Measurements from ENCODE around the gene KIF20B.

KIF20B gene

DNA sequence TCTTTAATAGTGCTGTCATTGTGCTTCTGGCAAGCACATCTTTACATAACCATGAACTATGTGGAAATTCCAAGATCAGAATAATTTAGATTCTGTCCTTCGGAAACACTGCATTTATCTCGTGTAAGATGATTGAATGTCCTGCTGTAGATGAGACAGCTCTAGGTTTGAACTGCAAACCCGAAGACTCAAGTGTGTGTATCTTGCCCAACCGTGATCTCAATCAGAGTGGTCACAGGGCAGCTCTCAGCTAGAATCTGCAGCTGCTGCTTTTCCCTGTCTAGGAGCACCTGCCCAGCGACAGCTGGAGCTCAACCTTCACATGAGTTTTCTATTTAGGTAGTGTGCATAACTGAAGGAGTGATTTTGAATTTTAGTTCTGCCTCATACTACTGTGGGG is 17.5 kb upstream of the KIF20B start:
- POLR2A ChIA-PET (ENCODE audit: low non-redundant PET): no interaction called here
- CTCF ChIA-PET: interaction anchor here (0.7 to 1.3 kb wide), 2 partner anchors 19 to 21 kb away, joined by 3 to 4 read pairs; no protein-coding TSS in a partner anchor
- no peak for DNase-seq (ENCODE audit: low spot score)
- TF ChIP-seq, protein P1, sequence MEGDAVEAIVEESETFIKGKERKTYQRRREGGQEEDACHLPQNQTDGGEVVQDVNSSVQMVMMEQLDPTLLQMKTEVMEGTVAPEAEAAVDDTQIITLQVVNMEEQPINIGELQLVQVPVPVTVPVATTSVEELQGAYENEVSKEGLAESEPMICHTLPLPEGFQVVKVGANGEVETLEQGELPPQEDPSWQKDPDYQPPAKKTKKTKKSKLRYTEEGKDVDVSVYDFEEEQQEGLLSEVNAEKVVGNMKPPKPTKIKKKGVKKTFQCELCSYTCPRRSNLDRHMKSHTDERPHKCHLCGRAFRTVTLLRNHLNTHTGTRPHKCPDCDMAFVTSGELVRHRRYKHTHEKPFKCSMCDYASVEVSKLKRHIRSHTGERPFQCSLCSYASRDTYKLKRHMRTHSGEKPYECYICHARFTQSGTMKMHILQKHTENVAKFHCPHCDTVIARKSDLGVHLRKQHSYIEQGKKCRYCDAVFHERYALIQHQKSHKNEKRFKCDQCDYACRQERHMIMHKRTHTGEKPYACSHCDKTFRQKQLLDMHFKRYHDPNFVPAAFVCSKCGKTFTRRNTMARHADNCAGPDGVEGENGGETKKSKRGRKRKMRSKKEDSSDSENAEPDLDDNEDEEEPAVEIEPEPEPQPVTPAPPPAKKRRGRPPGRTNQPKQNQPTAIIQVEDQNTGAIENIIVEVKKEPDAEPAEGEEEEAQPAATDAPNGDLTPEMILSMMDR (conservative IDR thresholded peaks at IDR 0.05; ENCODE audit: low read depth): no peak
- H3K27ac ChIP-seq: no peak overlapping the region

DNA sequence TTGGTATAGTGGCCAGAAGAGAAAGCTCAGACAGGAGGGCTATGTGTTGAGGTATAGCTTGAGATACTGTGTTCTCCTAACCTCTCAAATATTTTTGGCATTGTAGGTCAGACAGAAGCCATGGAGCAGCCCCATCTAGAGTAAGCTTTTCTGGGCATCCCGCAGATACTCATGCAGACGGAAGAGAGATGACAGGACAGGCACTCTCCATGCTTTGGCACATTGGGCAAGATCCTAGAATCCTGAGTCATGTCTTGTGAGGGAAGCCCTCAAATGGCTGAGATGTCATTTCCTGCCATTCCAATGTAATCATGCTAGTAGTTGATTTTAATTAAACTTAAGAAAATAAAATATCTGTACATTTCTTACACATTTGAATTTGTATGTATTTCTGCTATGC is 16.8 kb upstream of the KIF20B start:
- no peak for DNase-seq (ENCODE audit: low spot score)
- TF ChIP-seq, protein P1 (conservative IDR thresholded peaks at IDR 0.05; ENCODE audit: low read depth): no peak
- POLR2A ChIA-PET (ENCODE audit: low non-redundant PET): no interaction called here
- no peak overlapping the region for H3K27ac ChIP-seq
- CTCF ChIA-PET: interaction anchor here (0.7 to 1.3 kb wide), 2 partner anchors 19 to 22 kb away, joined by 3 to 4 read pairs; no protein-coding TSS in a partner anchor

DNA sequence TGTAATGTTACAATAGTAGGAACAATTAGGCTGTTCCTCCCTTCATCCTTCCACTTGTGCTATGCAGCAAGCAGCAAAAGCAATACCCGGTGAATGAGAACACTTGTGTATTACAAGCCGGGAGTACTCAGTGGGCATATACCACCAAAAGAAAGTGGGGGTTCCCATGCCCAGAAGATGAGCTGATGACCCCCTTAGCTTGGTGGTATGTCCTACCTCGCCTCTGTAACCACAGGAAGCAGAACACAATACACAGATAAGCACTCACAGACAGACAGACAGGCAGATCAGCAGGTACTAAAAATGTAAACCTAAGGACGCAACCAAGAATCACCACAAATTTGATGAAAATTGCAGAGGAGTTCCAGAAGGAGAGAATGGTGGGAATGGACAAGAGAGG is 15.5 kb upstream of the KIF20B start:
- H3K27ac ChIP-seq: no peak overlapping the region
- ChIA-PET CTCF (no interaction called here), POLR2A (ENCODE audit: low non-redundant PET) (no interaction called here)
- TF ChIP-seq, protein P1 (conservative IDR thresholded peaks at IDR 0.05; ENCODE audit: low read depth): no peak
- no peak for DNase-seq (ENCODE audit: low spot score)

DNA sequence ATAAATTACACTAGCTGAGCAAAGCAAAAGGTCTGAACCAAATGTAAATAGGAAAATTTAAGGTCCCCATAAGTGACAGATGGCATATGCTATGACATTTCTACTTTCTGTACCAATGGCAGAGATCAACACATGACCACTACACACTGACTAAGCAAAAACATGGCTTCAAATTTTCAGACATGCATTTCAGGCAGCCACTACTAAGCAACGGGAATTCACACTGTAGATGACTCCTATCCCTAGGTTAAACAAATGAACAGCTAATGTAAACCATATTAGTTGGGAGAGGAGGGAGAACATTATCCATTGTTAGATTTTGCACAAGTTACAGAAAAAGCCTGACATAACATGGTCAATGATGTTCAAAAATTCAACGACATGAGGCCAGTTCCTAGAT is 11.4 kb upstream of the KIF20B start:
- ChIA-PET CTCF (interaction anchor here (0.5 to 1.0 kb wide), 3 partner anchors 11 to 141 kb away, joined by 3 to 8 read pairs (median 3); no protein-coding TSS in a partner anchor), POLR2A (ENCODE audit: low non-redundant PET) (no interaction called here)
- no peak for DNase-seq (ENCODE audit: low spot score)
- no peak overlapping the region for H3K27ac ChIP-seq
- TF ChIP-seq, protein P1 (conservative IDR thresholded peaks at IDR 0.05; ENCODE audit: low read depth): no peak

DNA sequence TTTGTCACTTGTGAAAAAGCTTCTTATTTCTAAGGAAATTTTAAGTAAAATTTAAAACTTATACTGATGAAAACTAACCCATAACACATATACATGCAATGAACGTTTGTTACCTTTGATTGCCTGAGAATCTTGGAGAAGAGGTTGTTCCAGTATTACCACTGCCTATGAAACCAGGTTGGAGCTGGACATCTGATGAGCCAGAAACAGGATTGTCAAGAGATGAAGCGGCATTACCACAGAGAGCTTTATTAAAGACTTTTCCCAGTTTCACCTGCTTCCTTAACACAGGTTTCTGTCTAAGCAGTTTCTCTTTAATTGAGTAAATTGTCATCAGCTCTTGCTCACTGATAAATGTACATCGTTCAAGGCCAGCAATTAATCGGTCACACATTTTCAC is 9.0 kb upstream of the KIF20B start:
- CTCF ChIA-PET: interaction anchor here (0.9 kb wide), 1 partner anchor 15 kb away, joined by 5 read pairs; no protein-coding TSS in a partner anchor
- TF ChIP-seq, protein P1 (conservative IDR thresholded peaks at IDR 0.05; ENCODE audit: low read depth): no peak
- DNase-seq (ENCODE audit: low spot score): no peak
- POLR2A ChIA-PET (ENCODE audit: low non-redundant PET): no interaction called here
- no peak overlapping the region for H3K27ac ChIP-seq

DNA sequence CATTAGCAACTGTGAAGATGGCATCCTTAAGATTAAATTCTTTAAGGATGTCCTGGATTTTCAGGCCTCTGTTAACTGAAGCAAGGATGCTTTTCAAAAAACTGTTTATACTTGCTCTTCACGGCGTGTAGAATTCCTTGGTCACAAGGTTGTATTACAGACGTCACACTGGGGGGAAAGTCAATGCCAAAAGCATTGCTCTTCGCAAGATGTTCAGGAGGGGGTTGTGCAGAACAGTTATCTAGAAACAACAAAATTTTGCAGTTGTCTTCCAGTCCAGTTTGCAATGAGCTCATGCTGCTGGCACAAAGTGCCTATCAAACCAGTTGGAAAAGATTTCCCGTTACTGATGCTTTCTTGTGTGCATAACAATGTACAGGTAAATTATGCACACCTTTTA is 8.2 kb upstream of the KIF20B start:
- H3K27ac ChIP-seq: no peak overlapping the region
- TF ChIP-seq, protein P1 (conservative IDR thresholded peaks at IDR 0.05; ENCODE audit: low read depth): no peak
- ChIA-PET CTCF (no interaction called here), POLR2A (ENCODE audit: low non-redundant PET) (no interaction called here)
- DNase-seq (ENCODE audit: low spot score): no peak

DNA sequence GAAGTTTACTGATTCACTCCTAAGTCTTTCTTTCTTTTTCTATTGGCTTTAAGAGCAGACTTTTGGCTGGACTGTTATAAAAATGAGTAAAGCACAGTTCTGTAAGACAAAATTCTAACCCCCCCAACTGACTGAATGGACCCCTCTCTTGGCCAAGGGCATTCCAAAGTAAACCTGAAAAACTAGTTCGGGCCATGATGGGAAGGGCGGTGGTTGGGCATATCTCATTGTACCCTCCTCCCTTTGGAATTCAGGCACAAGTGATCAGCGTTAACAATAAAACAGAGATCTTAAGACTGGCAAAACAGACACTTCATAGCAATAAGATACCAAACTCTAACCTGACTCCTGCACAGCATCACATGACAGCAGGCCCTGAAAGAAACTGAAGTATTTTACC is 6.1 kb upstream of the KIF20B start:
- ChIA-PET CTCF (no interaction called here), POLR2A (ENCODE audit: low non-redundant PET) (no interaction called here)
- no peak for DNase-seq (ENCODE audit: low spot score)
- TF ChIP-seq, protein P1 (conservative IDR thresholded peaks at IDR 0.05; ENCODE audit: low read depth): no peak
- H3K27ac ChIP-seq: no peak overlapping the region

Measured in RWPE1 (cell line).